GM12878 (cell line): Measurements from ENCODE around the gene AKT3. TPM values are rescaled to one million over a fixed set of nuclear protein-coding genes. Genes with fewer than 3 reads are reported as not detected.

Experiments
- DPF2 ChIP-seq: fragments of 450-650 bp; IDR thresholded peaks from 2 replicates; pipeline ENCODE4 v1.6.1; 2017; ENCODE audit warnings: mild to moderate bottlenecking
- MEF2B ChIP-seq: fragments of 450-650 bp; IDR thresholded peaks from 2 replicates; pipeline ENCODE4 v1.6.1; 2018; ENCODE audit warnings: mild to moderate bottlenecking, moderate library complexity; ENCODE audit not compliant: partially characterized antibody, poor library complexity, severe bottlenecking
- MYB ChIP-seq: fragments of 150-350 bp; IDR thresholded peaks from 2 replicates; pipeline ENCODE4 v1.6.1; 2014; ENCODE audit warnings: mild to moderate bottlenecking, low read depth, low read length, borderline replicate concordance
- NRF1 ChIP-seq: conservative IDR thresholded peaks from 2 replicates; pipeline ENCODE4 v1.6.1; 2011; ENCODE audit warnings: mild to moderate bottlenecking, low read depth, low read length, improper control_type of control experiment
- WRNIP1 ChIP-seq: IDR thresholded peaks from 2 replicates; pipeline ENCODE4 v1.6.1; 2011; ENCODE audit warnings: low read depth, low read length, improper control_type of control experiment, borderline replicate concordance
- polyA plus RNA-seq, 11 experiments: library from polyadenylated mRNA; depleted of rRNA in 4 of 11; unstranded in 6 of 11; stranded (reverse) in 5 of 11; fragments of >200 nt; fragmentation: Nextera tagmentation in 4 of 11; fragmentation: Illumina TruSeq in 1 of 11; extraction: Ambion mirVana in 4 of 11; extraction: Trizol in 1 of 11; gene quantifications; 1 replicate in 1 of 11; 2 replicates in 10 of 11; pipeline versions ENCODE4 v1.2.1 to v1.2.3, GENCODE V29; 2011 to 2016; ENCODE audit warnings: inconsistent platforms in 2 of 11, missing spikeins in 2 of 11, low read depth in 1 of 11
- total RNA-seq, 4 experiments: library from RNA; depleted of rRNA in 3 of 4; stranded (reverse); fragments of >200 nt in 3 of 4; fragmentation: Illumina TruSeq in 1 of 4; extraction: Trizol in 1 of 4; gene quantifications; 2 replicates each; pipeline versions ENCODE4 v1.2.1 to v1.2.3, GENCODE V29; 2013 to 2021
- TF ChIP-seq, protein P1 (sequence below): fragments of 450-650 bp; IDR thresholded peaks from 2 replicates; pipeline ENCODE4 v1.6.1; 2017; ENCODE audit warnings: mild to moderate bottlenecking, low read depth, inconsistent platforms; ENCODE audit not compliant: poor library complexity, severe bottlenecking
- TF ChIP-seq, protein P2 (sequence below): fragments of 450-650 bp; IDR thresholded peaks from 2 replicates; pipeline ENCODE4 v1.6.1; 2016; ENCODE audit warnings: mild to moderate bottlenecking
- TF ChIP-seq, protein P3 (sequence below): IDR thresholded peaks from 2 replicates; pipeline ENCODE4 v1.6.1; 2012; ENCODE audit warnings: low read depth, low read length, improper control_type of control experiment
- TF ChIP-seq, protein P4 (sequence below): fragments of 450-650 bp; IDR thresholded peaks from 2 replicates; pipeline ENCODE4 v1.6.1; 2017; ENCODE audit warnings: mild to moderate bottlenecking

Gene AKT3
- total and polyA plus RNA-seq, 10 of the 15 experiments (the other 5 are each of a cell fraction or from before 2014, with no cell fraction given): 0.03 to 0.56 (median 0.19) TPM

DNA sequence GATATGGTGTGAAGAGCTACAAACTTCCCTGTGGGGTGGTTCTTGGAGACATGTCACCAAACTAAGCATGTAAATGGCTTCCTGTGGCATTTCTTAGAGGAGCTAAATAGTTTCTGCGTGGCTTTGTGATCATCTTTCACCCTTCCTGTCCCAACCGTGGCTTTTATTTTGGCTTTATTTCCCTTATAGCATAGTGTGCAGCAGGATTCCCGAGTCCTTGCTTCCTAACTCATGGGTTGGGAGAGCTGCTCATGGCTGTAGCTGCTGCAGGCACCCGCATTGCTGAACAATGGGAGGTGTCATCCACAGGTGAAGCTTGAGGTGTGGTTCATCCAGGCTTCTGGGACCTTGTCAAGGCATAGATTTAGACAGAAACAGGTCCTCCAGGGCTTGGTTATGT is 402.2 kb downstream of the AKT3 start (continued):
- TF ChIP-seq, protein P1, sequence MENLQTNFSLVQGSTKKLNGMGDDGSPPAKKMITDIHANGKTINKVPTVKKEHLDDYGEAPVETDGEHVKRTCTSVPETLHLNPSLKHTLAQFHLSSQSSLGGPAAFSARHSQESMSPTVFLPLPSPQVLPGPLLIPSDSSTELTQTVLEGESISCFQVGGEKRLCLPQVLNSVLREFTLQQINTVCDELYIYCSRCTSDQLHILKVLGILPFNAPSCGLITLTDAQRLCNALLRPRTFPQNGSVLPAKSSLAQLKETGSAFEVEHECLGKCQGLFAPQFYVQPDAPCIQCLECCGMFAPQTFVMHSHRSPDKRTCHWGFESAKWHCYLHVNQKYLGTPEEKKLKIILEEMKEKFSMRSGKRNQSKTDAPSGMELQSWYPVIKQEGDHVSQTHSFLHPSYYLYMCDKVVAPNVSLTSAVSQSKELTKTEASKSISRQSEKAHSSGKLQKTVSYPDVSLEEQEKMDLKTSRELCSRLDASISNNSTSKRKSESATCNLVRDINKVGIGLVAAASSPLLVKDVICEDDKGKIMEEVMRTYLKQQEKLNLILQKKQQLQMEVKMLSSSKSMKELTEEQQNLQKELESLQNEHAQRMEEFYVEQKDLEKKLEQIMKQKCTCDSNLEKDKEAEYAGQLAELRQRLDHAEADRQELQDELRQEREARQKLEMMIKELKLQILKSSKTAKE: no peak
- no peak for TF ChIP-seq WRNIP1
- TF ChIP-seq NRF1: no peak
- no peak for TF ChIP-seq MEF2B
- TF ChIP-seq, protein P2, sequence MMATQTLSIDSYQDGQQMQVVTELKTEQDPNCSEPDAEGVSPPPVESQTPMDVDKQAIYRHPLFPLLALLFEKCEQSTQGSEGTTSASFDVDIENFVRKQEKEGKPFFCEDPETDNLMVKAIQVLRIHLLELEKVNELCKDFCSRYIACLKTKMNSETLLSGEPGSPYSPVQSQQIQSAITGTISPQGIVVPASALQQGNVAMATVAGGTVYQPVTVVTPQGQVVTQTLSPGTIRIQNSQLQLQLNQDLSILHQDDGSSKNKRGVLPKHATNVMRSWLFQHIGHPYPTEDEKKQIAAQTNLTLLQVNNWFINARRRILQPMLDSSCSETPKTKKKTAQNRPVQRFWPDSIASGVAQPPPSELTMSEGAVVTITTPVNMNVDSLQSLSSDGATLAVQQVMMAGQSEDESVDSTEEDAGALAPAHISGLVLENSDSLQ: no peak
- no peak for TF ChIP-seq DPF2
- no peak for TF ChIP-seq MYB
- TF ChIP-seq, protein P3, sequence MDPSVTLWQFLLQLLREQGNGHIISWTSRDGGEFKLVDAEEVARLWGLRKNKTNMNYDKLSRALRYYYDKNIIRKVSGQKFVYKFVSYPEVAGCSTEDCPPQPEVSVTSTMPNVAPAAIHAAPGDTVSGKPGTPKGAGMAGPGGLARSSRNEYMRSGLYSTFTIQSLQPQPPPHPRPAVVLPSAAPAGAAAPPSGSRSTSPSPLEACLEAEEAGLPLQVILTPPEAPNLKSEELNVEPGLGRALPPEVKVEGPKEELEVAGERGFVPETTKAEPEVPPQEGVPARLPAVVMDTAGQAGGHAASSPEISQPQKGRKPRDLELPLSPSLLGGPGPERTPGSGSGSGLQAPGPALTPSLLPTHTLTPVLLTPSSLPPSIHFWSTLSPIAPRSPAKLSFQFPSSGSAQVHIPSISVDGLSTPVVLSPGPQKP: no peak
- TF ChIP-seq, protein P4, sequence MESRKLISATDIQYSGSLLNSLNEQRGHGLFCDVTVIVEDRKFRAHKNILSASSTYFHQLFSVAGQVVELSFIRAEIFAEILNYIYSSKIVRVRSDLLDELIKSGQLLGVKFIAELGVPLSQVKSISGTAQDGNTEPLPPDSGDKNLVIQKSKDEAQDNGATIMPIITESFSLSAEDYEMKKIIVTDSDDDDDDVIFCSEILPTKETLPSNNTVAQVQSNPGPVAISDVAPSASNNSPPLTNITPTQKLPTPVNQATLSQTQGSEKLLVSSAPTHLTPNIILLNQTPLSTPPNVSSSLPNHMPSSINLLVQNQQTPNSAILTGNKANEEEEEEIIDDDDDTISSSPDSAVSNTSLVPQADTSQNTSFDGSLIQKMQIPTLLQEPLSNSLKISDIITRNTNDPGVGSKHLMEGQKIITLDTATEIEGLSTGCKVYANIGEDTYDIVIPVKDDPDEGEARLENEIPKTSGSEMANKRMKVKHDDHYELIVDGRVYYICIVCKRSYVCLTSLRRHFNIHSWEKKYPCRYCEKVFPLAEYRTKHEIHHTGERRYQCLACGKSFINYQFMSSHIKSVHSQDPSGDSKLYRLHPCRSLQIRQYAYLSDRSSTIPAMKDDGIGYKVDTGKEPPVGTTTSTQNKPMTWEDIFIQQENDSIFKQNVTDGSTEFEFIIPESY: no peak
- TF ChIP-seq, all 136 proteins: peak for 0
